ENCODE data around the gene NT5M. TPM values are rescaled to one million over a fixed set of nuclear protein-coding genes. Genes with fewer than 3 reads are reported as not detected.
"Not testable (repeated sequence)": the region's sequence is repeated elsewhere in the genome, so short reads cannot be mapped to it uniquely, and the experiment has no call there.

NT5M gene
- total RNA-seq, 1 donor from 2014 or later: 2.3 TPM

- no peak for DNase-seq (ENCODE audit: low spot score)
Measured at GRCh38 chr17:17375841-17376240, 72.7 kb downstream of the NT5M start.

DNA sequence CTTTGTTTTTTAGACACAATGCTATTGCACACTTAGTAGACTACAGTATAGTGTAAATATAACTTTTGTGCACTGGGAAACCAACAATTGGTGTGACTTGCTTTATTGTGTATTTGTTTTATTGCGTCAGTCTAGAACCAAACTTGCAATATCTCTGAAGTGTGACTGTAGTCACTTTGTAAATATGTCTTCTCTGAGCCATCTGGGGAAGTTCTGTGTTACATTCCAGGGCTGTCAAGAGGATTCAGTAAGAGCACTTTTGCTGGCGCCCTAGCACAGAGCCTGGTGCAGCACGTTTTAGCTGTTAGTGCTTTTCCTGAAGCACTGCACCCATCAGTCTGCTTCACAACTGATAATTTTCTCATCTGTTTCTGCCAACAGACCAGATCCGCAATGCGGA lies 73.2 kb downstream of the NT5M start:
- no peak for DNase-seq (ENCODE audit: low spot score)

GRCh38 chr17:17377071-17377967 lies 74.1 kb downstream of the NT5M start:
- no peak for DNase-seq (ENCODE audit: low spot score)

- no peak for DNase-seq (ENCODE audit: low spot score)
Measured at GRCh38 chr17:17379197-17379991, 76.2 kb downstream of the NT5M start.

DNA sequence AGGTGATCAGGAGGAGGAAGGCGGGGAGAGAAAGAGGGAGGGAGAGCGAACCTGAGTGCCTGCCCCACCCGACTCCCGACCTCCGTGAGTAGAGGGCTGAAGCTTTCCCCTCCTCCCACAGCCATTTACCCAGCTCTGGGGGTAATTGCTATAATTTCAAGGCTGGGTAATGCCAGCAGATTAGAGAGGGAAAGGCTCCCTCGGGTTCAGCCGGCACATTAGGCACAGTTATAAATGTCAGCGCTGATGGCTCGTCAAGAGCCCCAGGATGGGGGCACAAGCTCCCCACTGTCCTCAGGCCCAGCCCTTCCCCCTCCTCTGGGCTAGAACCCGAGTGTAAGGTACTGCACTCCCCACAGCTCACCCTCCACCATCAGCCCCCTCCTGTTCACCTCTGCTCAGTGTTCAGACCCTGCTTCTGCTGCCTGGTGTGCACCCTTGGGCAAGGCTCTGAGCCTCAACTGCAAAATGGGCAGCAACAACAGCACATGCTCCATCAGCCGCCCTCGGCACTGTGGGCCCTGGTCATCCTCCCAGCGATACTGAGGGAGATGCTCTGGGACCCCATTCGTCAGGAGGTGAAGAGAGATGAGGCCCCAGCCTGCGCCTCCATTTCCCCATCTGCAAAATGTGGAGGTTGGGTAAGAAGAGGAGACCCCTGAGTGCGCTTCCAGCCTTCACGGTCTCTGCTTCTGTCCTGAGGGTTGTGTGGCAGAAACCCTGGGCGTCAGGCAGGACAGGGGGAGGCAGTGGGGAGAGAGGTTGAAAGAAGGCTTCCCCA lies 77.2 kb downstream of the NT5M start:
- no peak for DNase-seq (ENCODE audit: low spot score)

DNA sequence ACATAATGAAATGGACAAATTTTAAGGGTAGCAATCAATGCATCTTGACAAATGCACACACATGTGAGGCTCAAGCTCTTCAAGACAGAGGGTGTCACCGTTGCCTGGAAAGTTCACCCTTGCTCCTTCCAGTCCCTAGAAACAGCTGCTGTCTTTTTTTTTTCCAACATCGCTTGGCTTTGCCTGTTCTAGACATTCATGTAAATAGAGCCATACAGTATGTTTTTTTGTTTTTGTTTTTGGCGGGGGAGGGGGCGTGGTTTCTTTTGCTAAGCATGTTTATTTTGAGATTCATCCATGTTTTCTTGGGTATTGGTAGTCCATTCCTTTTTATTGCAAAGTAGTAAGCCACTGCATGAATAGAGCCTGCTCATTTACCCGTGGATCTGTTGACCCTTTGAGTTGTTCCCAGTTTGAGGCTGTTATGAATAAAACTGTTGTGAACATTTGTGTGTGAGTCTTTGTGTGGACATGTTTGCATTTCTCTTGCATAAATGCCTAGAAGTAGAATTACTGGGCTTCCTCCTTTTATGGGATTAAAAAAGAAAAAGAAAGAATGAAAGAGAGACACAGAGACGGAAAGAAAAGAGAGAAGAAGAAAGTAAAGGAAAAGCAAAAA lies 78.4 kb downstream of the NT5M start:
- no peak for DNase-seq (ENCODE audit: low spot score)

DNA sequence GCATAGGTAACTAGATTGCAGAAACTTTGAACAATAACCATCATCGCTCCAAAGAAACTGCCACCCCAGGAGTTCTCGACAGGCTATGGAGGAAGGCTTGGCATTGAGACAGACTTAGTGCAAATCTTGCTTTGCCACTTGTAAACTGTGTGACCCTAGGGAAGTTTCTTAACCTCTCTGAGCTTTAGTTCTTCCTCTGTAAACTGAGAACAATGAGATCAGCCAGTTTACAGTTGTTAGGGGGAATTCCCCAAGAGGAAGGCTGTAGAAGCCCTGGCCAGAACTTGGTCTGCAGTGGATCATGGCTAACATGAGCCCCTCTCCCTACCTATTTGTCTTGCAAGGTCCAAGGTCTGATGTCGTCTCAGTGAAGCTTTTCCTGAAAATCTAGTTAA lies 78.9 kb downstream of the NT5M start:
- DNase-seq (ENCODE audit: low spot score): no peak

DNA sequence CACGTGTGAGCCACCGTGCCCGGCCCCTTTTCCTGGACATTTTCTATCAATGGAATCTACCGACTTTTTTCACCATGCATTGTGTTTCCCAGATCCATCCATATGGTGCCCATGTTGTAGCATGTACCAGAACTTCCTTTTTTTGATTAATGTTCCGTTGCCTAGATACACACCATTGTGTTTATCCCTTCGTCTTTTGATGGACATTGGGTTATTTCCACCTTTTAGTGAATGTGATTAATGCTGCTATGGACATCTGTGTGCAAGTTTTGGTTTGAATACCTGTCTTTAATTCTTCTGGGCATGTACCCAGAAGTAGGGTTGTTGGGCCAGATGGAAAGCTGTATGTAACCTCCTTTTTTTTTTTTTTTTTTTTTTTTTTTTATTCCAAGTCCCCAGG lies 79.8 kb downstream of the NT5M start:
- DNase-seq (ENCODE audit: low spot score): no peak

DNA sequence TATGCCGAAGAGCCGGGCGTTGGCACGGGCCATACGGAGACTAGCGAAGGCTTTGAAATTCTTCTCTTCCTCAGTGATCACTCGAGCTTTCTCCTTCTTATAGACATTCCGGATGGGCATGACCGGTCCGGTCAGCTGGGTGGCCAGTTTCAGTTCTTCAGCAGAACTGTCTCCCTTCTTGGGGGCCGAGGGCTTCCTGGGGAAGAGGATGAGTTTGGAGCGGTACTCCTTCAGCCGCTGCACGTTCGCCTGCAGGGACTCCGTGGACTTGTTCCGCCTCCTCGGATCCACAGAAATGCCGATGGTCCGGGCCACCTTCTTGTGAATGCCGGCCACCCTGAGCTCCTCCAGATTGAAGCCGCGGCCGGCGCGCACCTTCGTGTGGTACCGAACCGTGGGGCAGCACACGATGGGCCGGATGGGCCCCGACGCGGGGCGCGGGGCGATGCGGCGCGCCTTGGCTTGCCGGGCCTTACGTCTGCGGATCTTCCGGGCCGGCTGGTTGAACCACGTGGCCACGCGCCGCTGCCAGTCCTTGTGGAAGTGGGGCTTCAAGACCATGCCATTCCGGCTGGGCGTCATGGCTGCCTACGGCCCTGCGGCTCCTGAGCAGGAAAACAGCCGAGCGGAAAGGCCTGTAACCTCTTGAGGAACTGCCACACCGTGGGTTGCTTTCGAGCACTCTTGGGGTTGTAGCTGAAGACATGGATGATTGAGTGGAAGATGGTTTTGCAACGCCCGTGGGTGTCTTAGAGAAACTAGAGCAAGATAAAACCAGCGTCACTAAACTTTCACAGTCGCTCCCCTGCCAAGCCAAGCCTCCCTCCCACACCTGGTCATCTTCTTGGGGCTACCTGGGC lies 80.5 kb downstream of the NT5M start:
- DNase-seq (ENCODE audit: low spot score): not testable (repeated sequence)

DNA sequence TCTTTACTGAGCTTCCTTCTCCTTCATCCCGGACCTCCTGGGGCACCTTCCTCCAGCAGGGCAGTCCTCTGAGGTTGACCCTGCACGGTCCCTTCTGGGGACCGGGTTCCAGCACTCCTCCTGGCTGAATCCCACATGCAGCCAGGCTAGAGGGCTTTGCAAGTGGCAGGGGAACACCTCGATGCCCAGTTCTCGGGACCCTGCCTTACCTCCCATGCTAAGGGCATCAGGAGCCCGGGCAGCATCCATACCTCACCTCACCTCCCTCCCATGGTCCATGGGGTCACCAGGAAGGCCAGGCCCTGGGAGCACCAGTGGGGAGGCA lies 81.1 kb downstream of the NT5M start:
- DNase-seq (ENCODE audit: low spot score): no peak

GRCh38 chr17:17384961-17385360 lies 81.8 kb downstream of the NT5M start:
- DNase-seq (ENCODE audit: low spot score): no peak

DNA sequence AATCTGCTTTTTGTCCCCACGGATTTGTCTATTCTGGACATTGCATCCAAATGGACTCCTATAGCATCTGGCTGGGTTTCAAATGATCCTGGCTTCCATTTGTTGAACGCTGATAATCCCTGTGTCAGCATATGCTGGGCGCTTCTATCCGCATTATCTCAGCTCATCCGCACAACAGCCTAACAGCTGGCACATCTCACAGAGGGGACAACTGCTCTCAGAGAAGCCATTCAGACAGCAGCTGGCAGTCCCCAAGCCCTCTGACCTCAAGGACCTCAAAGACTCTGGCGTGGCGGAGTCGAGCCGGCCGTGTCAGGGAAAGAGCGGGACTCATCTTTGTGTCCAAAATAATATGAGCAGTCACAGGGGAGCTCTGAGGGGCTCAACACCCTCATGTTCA lies 82.3 kb downstream of the NT5M start:
- no peak for DNase-seq (ENCODE audit: low spot score)

GRCh38 chr17:17386094-17386800 lies 83.1 kb downstream of the NT5M start:
- no peak for DNase-seq (ENCODE audit: low spot score)

DNA sequence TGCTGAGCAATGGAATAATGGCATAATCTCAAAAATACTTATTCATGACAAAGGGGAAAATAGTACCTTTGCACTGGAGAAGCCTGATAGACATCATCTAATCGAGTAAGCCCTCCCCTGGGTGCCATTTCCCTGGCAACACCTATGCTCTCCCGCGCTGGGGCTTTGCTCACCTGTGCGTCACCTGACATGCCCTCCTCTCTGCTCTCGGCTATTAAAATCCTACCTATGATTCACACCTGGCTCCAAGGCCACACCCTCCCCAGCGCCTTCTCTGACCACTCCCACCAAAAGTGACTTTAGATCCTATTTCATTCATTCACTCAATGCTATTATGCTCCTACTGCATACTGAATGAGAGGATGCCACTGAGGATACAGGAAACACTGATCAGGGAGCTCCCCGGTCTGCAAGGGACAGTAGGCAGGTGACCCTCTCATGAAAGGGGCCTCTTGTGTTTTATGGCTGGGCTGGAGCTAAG lies 83.9 kb downstream of the NT5M start:
- DNase-seq (ENCODE audit: low spot score): no peak

GRCh38 chr17:17387498-17388362 lies 84.6 kb downstream of the NT5M start:
- DNase-seq (ENCODE audit: low spot score): no peak

GRCh38 chr17:17388657-17389496 lies 85.7 kb downstream of the NT5M start:
- DNase-seq (ENCODE audit: low spot score): no peak

GRCh38 chr17:17391668-17392370 lies 88.6 kb downstream of the NT5M start:
- DNase-seq (ENCODE audit: low spot score): no peak

DNA sequence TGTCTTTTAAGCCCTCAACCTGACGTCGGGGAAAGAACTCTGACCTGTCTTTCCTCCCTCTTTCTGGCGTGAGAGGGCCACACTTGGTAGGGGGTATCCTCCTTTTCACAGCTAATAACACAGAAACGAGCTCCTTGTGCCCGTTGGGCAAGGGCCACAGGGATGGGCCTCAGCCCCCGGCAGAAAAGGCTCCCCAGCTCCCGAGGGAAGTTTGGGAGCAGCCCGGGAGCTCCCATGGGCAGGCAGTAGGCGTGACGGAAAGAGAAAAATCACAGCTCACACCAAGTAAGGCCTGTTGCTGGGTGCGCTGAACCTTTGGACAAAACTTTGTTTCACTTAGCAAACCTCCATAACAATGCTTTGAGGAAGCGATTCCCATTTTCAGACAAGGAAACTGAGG lies 90.8 kb downstream of the NT5M start:
- no peak for DNase-seq (ENCODE audit: low spot score)

Measured in ureter (tissue), 1 donor.